ENCODE measurements around the gene SOX18.

- TF ChIP-seq SOX13 (IDR thresholded peaks at IDR 0.05) (no peak), SOX13 (CRISPR knock-in tag; conservative IDR thresholded peaks at IDR 0.05 in 1 of 2, IDR thresholded peaks at IDR 0.05 in 1 of 2) (no peak), ZNF274 (CRISPR knock-in tag; IDR thresholded peaks at IDR 0.05) (no peak), ZNF878 (CRISPR knock-in tag; IDR thresholded peaks at IDR 0.05) (no peak), IRF1 (CRISPR knock-in tag; IDR thresholded peaks at IDR 0.05; ENCODE audit: low read depth) (no peak), ZNF17 (CRISPR knock-in tag; IDR thresholded peaks at IDR 0.05) (no peak), SMARCE1 (IDR thresholded peaks at IDR 0.05; ENCODE audit: borderline replicate concordance) (no peak), ZNF549 (CRISPR knock-in tag; IDR thresholded peaks at IDR 0.05) (no peak), FOSL1 (CRISPR knock-in tag; IDR thresholded peaks at IDR 0.05; ENCODE audit: borderline replicate concordance) (no peak)
- TF ChIP-seq, protein P1, sequence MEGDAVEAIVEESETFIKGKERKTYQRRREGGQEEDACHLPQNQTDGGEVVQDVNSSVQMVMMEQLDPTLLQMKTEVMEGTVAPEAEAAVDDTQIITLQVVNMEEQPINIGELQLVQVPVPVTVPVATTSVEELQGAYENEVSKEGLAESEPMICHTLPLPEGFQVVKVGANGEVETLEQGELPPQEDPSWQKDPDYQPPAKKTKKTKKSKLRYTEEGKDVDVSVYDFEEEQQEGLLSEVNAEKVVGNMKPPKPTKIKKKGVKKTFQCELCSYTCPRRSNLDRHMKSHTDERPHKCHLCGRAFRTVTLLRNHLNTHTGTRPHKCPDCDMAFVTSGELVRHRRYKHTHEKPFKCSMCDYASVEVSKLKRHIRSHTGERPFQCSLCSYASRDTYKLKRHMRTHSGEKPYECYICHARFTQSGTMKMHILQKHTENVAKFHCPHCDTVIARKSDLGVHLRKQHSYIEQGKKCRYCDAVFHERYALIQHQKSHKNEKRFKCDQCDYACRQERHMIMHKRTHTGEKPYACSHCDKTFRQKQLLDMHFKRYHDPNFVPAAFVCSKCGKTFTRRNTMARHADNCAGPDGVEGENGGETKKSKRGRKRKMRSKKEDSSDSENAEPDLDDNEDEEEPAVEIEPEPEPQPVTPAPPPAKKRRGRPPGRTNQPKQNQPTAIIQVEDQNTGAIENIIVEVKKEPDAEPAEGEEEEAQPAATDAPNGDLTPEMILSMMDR (CRISPR knock-in tag; IDR thresholded peaks at IDR 0.05), result no peak
Measured at GRCh38 chr20:64051033-64051452, 1.6 kb upstream of the SOX18 start.

All from HepG2 (cell line).